HG02943 (cell line): ENCODE measurements around the gene MBP.

ENCODE experiments used
- ATAC-seq: cut with Tn5 transposase; IDR thresholded peaks from one replicate; pipeline ENCODE4 v1.9.1; 2021; ENCODE audit warnings: mild to moderate bottlenecking, low read depth, moderate library complexity; ENCODE audit not compliant: unreplicated experiment

Gene MBP

DNA sequence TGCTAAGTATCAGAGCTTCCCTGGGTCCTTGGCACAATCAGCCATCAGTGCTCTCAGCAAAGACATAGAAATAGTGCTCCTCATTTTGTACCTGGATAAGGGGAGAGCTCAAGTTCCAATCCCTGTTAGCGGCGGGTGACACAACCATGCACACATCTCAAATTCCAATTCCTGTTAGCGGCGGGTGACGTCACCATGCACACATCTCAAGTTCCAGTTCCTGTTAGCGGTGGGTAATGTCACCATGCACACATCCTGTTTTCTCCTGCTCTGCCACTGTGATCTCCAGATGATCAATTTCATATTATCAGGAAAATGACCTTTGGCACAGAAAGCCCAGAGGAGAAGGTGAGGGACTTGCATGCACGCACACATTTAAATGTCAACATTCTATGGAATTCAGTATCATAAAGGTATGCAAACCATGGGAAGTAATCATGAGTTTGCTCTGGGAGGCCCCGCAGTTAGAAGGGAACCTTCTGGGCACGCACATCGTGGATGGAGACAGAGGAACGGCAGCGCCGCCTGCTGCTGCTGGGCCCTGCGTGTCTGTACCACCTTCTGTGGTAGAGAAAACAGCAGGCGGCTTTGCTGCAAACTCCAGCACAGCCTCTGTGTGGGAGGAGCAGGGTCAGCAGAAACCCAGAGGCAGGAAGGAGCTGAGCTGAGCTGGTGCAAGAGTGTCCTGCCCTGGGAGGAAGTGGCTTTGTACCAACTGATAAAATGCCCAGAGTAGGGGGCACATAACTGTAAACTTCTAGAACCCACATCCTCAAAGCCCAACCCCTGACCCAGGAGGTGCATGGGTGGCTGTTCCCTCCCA lies 77.8 kb downstream of the MBP start:
- peak; percentile 87 for ATAC-seq

DNA sequence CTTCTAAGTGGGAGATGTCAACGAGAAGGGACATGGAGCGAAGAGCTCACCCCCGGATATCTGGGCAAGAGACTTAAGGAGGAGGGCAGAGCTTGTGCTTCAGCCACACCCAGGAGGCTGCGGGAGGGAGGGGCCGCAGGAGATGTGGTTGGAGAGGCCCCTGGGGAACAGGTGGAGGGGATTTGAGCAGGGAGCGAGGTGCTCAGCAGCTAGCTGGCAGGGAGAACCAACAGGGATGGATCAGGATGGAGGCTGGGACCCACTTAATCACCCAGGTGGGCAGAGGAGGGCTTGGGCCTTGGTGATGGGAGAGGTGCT lies 78.3 kb downstream of the MBP start:
- ATAC-seq = no peak

GRCh38 chr18:77053616-77054287 lies 78.8 kb downstream of the MBP start:
- ATAC-seq = no peak

GRCh38 chr18:77052983-77053309 lies 79.6 kb downstream of the MBP start:
- peak; percentile 28 for ATAC-seq

DNA sequence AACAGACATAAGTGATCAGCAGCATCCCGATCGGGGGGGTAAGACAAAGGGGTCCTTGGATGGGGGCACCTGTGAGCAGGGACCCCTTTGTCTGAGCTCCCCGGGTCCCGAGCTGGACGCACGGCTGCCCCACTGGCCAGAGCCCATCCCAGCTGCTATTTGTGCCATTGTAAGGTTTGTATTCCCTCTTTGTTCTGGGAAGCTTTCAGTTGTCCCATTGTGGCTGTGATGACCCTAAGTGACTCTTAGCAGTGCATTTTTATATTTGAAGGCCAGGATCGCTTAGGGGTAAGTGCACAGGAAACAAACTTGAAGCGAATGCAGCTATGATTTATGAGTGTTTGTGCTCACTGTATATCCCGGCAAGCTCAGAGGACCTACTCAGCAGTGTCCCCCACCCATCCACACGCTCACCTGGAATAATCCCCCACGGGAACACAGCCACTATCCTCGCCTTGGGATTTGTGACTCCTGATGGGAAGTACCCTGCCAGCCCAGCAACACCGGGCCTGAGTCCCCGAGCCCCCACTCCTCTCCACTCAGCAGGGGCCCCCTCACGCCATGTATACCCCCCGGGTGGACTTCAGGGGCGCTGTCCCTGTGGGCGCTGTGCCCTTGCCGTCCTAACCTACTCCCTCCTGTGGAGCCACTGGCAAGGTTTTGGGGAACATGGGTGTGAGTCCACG lies 80.1 kb downstream of the MBP start:
- ATAC-seq = no peak

DNA sequence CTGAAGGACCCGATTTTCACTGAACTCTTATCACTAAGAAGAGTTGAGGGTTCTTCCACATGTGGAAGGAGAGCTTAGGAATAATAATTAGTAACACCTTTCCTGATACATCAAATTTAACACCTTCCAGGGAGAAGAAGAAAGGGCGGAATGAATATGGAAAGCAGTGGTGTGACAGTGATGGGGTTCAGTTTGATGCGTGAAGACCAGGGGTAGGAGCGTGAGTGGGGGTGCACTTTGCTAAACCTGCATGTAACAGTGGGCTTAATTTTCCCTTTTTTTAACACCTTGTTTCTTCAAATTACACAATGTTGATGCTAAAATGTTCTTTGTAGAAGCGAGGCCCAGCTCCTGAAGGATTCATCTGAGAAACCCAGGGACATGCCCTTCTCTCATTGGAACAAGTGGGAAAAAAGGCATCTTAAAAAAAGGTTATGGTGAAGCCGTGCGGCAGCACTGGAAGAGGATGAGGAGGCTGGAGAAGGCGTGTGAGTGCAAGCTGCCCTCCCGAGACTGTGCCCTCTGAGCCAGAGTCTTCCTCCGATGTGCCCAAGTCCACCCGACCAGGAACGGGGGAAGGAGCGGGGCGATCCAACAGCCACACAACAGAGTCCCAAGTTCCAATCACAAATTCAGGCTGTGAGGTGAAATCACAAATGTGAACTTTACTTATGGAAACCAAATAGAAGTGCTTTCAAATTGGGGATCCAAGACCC lies 80.8 kb downstream of the MBP start:
- no peak for ATAC-seq

DNA sequence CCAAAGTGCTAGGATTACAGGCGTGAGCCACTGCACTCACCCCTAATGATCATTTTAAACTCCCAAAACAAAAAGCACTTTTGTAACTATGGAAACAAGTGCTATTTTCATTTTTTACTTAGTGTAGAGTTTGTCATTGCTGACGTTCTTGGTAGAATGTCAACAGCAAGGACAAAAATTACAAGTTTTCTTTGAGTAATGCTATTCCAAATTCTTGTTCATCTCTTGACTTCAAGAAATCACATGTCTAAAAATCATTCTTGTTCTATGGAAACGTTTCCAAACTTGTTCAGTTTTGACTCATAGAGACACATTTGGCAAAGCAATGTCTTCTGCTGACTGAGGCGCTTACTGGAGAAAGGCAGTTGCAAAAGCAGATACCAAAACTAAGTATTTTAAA lies 82.6 kb downstream of the MBP start:
- ATAC-seq = no peak

GRCh38 chr18:77047803-77048419 lies 84.7 kb downstream of the MBP start:
- ATAC-seq = no peak

- ATAC-seq = no peak
Measured at GRCh38 chr18:77046994-77047393, 85.6 kb downstream of the MBP start.

GRCh38 chr18:77046409-77046808 lies 86.2 kb downstream of the MBP start:
- no peak for ATAC-seq

- ATAC-seq = no peak
Measured at GRCh38 chr18:77045677-77046076, 86.9 kb downstream of the MBP start.

DNA sequence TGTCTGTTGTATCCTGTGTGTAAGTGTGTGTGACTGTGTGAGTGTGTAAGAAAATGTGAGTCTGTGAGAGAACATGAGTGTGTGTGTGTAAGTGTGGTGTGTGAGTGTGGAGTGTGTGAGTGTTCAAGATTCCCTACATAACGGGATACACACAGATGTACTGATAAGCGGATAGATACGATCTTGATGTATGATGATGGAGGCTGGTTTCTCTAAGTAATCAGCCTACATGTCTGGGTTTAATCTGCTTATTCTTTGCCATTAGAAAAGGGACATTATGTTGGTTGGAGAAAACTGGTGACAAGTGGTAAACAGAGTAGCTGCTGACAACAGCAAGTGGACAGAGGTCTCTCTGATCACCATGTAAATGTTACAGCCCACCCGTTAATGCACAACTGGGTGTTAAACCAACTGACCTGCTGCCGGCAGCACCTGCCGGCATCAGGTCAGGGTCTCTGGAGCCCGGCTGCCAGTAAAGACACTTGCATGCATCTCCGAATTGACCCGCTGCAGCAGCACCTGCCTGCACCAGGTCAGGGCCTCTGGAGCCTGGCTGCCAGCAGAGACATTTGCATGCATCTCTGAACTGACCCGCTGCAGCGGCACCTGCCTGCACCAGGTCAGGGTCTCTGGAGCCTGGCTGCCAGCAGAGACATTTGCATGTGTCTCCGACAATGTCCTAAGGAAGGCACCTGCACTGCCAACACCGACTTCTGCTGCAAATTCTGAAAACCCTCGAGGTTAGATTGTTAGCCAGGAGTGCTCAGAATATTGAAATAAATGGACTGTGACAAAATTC lies 87.5 kb downstream of the MBP start:
- ATAC-seq = no peak

- ATAC-seq = no peak
Measured at GRCh38 chr18:77043541-77044280, 88.9 kb downstream of the MBP start.

DNA sequence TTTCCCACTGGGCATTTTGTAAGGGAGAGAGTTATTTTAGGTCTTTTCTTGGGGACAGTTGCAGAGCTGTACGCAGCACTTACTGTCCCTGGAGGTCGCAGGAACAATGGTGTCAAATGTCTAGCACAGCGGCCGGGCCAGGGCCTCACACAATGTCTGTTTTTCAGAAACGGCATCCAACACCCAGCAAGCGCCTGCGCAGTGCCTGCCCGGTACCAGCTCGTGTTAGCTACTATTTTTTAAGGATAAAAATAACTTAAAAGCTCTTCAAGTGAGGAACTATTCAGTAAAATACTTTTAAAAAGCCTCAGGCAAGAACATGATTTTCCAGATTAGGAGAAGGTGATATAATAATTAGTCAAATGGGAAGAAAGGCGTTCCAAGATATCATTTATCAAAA lies 90.0 kb downstream of the MBP start:
- no peak for ATAC-seq

GRCh38 chr18:77039196-77040130 lies 93.1 kb downstream of the MBP start:
- no peak for ATAC-seq

DNA sequence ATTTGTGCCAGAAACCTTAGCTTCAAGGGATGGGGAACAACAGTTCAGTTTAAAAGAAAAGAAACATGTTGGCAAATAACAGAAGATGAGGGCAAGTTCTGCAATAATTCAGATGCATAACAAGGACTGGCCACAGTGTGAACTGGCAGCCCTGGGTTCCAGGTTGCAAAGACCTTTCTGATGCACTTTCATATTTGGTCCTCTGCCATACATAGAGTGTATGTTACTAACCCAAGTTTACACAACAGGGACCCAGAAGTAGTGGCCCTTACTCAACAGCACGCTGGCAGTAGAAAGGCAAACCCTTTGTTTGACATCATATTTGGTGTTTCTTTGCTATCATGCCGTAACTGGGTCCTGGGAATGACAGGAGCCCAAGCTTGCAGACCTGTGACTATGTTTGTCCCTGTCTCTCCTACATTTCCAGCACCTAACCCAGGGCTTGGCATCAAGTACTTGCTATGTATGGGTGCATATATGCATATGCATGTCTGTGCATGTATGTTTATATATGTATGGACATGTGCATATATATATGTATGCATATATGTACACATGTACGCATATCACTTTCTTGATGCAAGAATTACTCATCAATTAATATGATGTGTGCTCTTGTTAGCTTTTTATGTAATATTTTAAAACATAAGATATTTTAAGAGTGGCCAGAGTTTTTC lies 94.3 kb downstream of the MBP start:
- no peak for ATAC-seq

- no peak for ATAC-seq
Measured at GRCh38 chr18:77037567-77037966, 95.0 kb downstream of the MBP start.
